GM12891 (cell line): ENCODE measurements around the gene TEAD3.

Experiments
- DNase-seq: peaks from one replicate; pipeline ENCODE4 v3.0.0; 2011; ENCODE audit warnings: low spot score; ENCODE audit not compliant: insufficient read length
- FAIRE-seq: peaks from 2 replicates; lab custom pipeline; 2011; peaks lifted over from hg19 to GRCh38; lab: Jason Lieb, UNC
- PAX5 ChIP-seq: IDR thresholded peaks from 2 replicates; pipeline ENCODE4 v1.6.1; 2011; ENCODE audit warnings: low read length, moderate library complexity, mild to moderate bottlenecking; ENCODE audit not compliant: insufficient read depth, severe bottlenecking
- POLR2A ChIP-seq: IDR thresholded peaks from 2 replicates; pipeline ENCODE4 v1.6.1; 2011; ENCODE audit warnings: low read depth, low read length, control low read depth
- POLR2AphosphoS5 ChIP-seq: IDR thresholded peaks from 2 replicates; pipeline ENCODE4 v1.6.1; 2011; ENCODE audit warnings: low read depth, low read length, control low read depth
- POU2F2 ChIP-seq: IDR thresholded peaks from 2 replicates; pipeline ENCODE4 v1.6.1; 2011; ENCODE audit warnings: low read depth, mild to moderate bottlenecking, control low read depth, low read length, moderate library complexity
- SPI1 ChIP-seq: IDR thresholded peaks from 2 replicates; pipeline ENCODE4 v1.6.1; 2011; ENCODE audit warnings: low read depth, low read length, control low read depth
- TAF1 ChIP-seq: IDR thresholded peaks from 2 replicates; pipeline ENCODE4 v1.6.1; 2011; ENCODE audit warnings: low read depth, low read length, control low read depth

Gene TEAD3

GRCh38 chr6:35461270-35461669 is 35.6 kb downstream of the TEAD3 start:
- TF ChIP-seq SPI1 (no peak), POLR2A (no peak), POU2F2 (no peak), PAX5 (no peak), POLR2AphosphoS5 (no peak), TAF1 (no peak)
- FAIRE-seq (no peak), DNase-seq (no peak)

DNA sequence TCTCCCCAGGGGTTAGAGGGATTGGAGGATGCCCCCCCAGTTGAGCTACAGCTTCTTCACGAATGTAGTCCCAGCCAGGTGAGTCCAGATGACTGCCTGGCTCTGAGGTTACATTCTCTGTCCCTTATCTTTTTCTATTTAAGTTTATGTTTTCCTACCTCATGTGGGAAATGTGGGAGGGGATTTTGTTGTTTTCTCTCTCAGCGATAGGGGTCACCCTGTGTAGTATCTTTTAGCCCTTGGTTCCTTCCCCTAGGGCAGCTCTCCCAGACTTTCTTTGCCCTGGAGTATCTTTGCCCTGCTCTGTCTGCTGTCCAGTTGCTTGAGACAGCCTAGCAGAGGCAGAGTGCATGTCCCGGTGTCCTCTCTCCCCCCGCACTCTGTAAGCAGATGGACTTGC is 39.0 kb downstream of the TEAD3 start:
- FAIRE-seq: no peak
- DNase-seq: no peak

DNA sequence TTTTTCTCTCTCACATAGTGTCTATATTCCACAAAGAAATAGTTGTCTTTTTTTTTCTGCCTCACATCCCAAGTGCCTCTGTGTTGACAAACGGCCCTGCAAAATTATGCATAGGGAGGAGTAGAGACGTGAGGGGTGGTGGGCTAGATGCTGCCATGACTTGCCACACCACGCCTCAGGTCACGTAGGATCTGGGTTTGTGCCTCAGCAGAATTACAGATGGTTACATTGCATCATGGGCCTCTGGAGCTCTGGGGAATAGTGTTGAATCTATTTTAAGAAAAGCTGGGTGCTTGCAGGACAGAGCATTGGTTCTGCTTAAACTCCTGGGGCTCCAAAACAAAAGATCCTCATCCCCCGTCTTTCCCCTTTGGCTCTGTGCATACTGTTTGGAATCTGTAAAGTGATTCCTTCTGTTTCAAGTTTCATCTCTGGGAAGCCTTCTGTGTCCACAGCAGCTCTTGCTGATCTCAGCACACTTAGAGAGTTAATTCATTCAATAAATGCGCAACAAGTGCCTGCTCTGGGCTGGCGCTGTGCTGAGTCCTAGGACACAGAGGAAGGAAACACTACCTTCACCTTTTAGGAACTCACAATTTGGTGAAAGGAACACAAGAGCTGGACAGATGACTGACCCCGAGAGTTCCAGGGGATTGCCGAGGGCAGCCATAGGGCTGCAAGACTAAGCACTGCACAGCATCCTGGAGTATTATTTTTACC is 42.3 kb downstream of the TEAD3 start:
- TF ChIP-seq POU2F2 (no peak), PAX5 (no peak), TAF1 (no peak), SPI1 (no peak), POLR2AphosphoS5 (no peak), POLR2A (no peak)
- DNase-seq (no peak), FAIRE-seq (no peak)

More for the DNA sequence above, 39.0 kb downstream of the TEAD3 start:
- TF ChIP-seq POLR2AphosphoS5 (no peak), SPI1 (no peak), POLR2A (no peak), PAX5 (no peak), POU2F2 (no peak), TAF1 (no peak)

- TF ChIP-seq PAX5 (no peak), POLR2AphosphoS5 (no peak), SPI1 (no peak), POU2F2 (no peak), TAF1 (no peak), POLR2A (no peak)
- DNase-seq (no peak), FAIRE-seq (no peak)
Measured at GRCh38 chr6:35453236-35453635, 43.6 kb downstream of the TEAD3 start.

- FAIRE-seq (peak; percentile 96), DNase-seq (peak; percentile 90)
- TF ChIP-seq POU2F2 (no peak), PAX5 (no peak), SPI1 (no peak), POLR2A (no peak), TAF1 (no peak), POLR2AphosphoS5 (no peak)
Measured at GRCh38 chr6:35452183-35453090, 44.4 kb downstream of the TEAD3 start, which contains the start of gene FANCE. Gene FANCE (plus strand): TSS chr6:35452338. CDS start chr6:35452546, 208 bp downstream.

DNA sequence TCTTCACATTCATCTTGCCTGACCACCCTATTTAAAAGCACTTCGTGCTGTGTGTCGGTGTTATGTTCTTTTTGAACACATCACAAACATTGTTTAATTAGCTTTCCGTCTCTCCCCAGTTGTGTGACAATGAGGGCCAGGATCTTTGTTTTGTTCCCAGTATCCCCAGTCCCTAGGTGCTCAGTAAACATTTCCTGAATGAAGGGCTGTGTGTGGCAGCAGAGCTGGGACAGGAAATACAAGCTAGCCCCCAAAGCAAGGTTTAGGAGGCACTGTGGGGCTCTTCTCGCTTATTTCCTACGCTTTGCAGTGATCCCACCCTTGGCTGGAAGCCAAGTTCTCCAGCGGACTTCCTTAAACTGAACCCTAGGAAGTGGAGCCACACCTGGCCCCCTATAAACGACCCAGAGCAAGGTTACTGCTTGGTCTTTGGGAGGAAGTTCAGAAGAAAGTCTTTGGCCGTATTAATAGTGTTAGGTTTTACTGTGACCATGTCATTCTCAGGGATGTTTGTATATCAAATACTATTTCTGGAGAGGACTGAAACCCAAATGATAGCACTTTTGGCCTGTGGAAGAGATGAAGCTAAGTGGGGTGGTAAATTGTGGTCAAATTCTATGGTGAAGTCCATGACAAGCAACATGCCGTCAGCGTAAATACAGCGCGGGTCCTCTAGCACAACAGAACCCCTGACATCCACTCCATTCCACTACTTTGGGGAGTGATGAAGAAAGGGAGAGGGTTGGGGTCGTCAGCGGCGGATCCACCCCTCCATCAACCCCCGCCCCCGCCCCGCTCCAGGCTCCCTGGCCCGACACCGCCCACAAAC is 45.3 kb downstream of the TEAD3 start:
- no peak for TF ChIP-seq SPI1
- TF ChIP-seq PAX5: no peak
- no peak for TF ChIP-seq POLR2AphosphoS5
- TF ChIP-seq POLR2A: no peak
- TF ChIP-seq POU2F2: no peak
- no peak for TF ChIP-seq TAF1
- no peak for DNase-seq
- FAIRE-seq: no peak

- DNase-seq (peak; percentile 73), FAIRE-seq (peak; percentile 40)
- no peak for TF ChIP-seq POLR2A
- no peak for TF ChIP-seq POU2F2
- no peak for TF ChIP-seq SPI1
Measured at GRCh38 chr6:35449287-35449881, 47.5 kb downstream of the TEAD3 start.

- FAIRE-seq: no peak
- TF ChIP-seq POLR2A: no peak
- no peak for TF ChIP-seq SPI1
- no peak for TF ChIP-seq POU2F2
- DNase-seq: no peak
Measured at GRCh38 chr6:35448191-35448590, 48.7 kb downstream of the TEAD3 start.

- no peak for DNase-seq
- FAIRE-seq: no peak
- TF ChIP-seq POLR2AphosphoS5: no peak
- no peak for TF ChIP-seq TAF1
- no peak for TF ChIP-seq POU2F2
- no peak for TF ChIP-seq PAX5
- TF ChIP-seq SPI1: no peak
- no peak for TF ChIP-seq POLR2A
Measured at GRCh38 chr6:35445691-35446090, 51.2 kb downstream of the TEAD3 start.
